Effector memory CD4-positive, alpha-beta T cell (primary cell): Measurements from ENCODE around the gene TNFRSF18.
"Not testable (repeated sequence)": the region's sequence is repeated elsewhere in the genome, so short reads cannot be mapped to it uniquely, and the experiment has no call there.

Source experiments
- DNase-seq, 3 donors: peaks; one replicate each; pipeline ENCODE4 v3.0.0-alpha.2; 2020
- H3K27ac ChIP-seq: 2 replicates; pipeline ENCODE4 v1.7.0; 2013; ENCODE audit warnings: mild to moderate bottlenecking, low read length, moderate library complexity; ENCODE audit not compliant: insufficient read depth, poor library complexity, severe bottlenecking
- H3K27me3 ChIP-seq: replicated peaks from 2 replicates; pipeline ENCODE4 v1.7.0; 2013; ENCODE audit warnings: mild to moderate bottlenecking, low read length; ENCODE audit not compliant: insufficient read depth, control insufficient read depth, poor library complexity, severe bottlenecking
- H3K36me3 ChIP-seq: 2 replicates; pipeline ENCODE4 v1.7.0; 2013; ENCODE audit warnings: mild to moderate bottlenecking, low read length, moderate library complexity; ENCODE audit not compliant: control insufficient read depth, insufficient read depth
- H3K4me1 ChIP-seq: 2 replicates; pipeline ENCODE4 v1.7.0; 2013; ENCODE audit warnings: low read length, mild to moderate bottlenecking; ENCODE audit not compliant: control insufficient read depth, insufficient read depth, poor library complexity, severe bottlenecking
- H3K4me3 ChIP-seq: 2 replicates; pipeline ENCODE4 v1.7.0; 2013; ENCODE audit warnings: low read length, low read depth, mild to moderate bottlenecking; ENCODE audit not compliant: insufficient read depth, poor library complexity, severe bottlenecking
- H3K9me3 ChIP-seq: 2 replicates; pipeline ENCODE4 v1.7.0; 2013; ENCODE audit warnings: mild to moderate bottlenecking, low read length, moderate library complexity; ENCODE audit not compliant: control insufficient read depth

TNFRSF18 gene

GRCh38 chr1:1197551-1198422, 8.6 kb downstream of the TNFRSF18 start:
- no peak overlapping the region for H3K27ac ChIP-seq
- no peak for DNase-seq
- no peaks in the 10 kb centered on the region for H3K36me3 ChIP-seq
- no peaks in the 10 kb centered on the region for H3K27me3 ChIP-seq
- peaks cover 7% of the 10 kb centered on the region for H3K4me1 ChIP-seq
- no peak overlapping the region for H3K4me3 ChIP-seq
- no peaks in the 10 kb centered on the region for H3K9me3 ChIP-seq

GRCh38 chr1:1197188-1197500, 9.2 kb downstream of the TNFRSF18 start:
- Histone ChIP-seq H3K27me3 (no peaks in the 10 kb centered on the region), H3K9me3 (no peaks in the 10 kb centered on the region), H3K4me3 (no peak overlapping the region), H3K36me3 (no peaks in the 10 kb centered on the region), H3K27ac (no peak overlapping the region), H3K4me1 (peaks cover 7% of the 10 kb centered on the region)
- no peak for DNase-seq

- Histone ChIP-seq H3K27ac (no peak overlapping the region), H3K9me3 (no peaks in the 10 kb centered on the region), H3K27me3 (no peaks in the 10 kb centered on the region), H3K4me1 (peaks cover 7% of the 10 kb centered on the region), H3K36me3 (no peaks in the 10 kb centered on the region), H3K4me3 (no peak overlapping the region)
- no peak for DNase-seq
Observed at GRCh38 chr1:1196431-1197187, 9.8 kb downstream of the TNFRSF18 start.

DNA sequence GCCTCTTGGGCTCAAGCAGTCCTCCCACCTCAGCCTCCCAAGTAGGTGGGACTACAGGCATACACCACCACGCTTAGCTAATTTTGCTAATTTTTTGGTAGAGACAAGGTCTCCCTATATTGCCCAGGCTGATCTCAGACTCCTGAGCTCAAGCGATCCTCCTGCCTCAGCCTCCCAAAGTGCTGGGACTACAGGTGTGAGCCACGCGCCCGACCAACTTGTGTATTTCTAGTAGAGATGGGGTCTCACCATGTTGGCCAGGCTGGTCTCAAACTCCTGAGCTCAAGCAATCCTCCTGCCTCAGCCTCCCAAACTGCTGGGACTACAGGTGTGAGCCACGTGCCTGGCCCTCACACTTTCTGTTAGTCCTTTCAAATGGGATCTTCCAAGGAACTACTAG, 10.7 kb downstream of the TNFRSF18 start:
- not testable (repeated sequence) for H3K27me3 ChIP-seq, H3K4me3 ChIP-seq, DNase-seq, H3K27ac ChIP-seq, H3K36me3 ChIP-seq, H3K9me3 ChIP-seq, H3K4me1 ChIP-seq

GRCh38 chr1:1194723-1195122, 11.7 kb downstream of the TNFRSF18 start:
- Histone ChIP-seq H3K9me3 (no peaks in the 10 kb centered on the region), H3K27ac (no peak overlapping the region), H3K4me3 (no peak overlapping the region), H3K27me3 (no peaks in the 10 kb centered on the region), H3K4me1 (no peaks in the 10 kb centered on the region), H3K36me3 (no peaks in the 10 kb centered on the region)
- DNase-seq = no peak

GRCh38 chr1:1191734-1192133, 14.7 kb downstream of the TNFRSF18 start:
- no peaks in the 10 kb centered on the region for H3K36me3 ChIP-seq
- H3K27ac ChIP-seq = no peak overlapping the region
- no peak for DNase-seq
- H3K9me3 ChIP-seq = no peaks in the 10 kb centered on the region
- no peaks in the 10 kb centered on the region for H3K27me3 ChIP-seq
- H3K4me1 ChIP-seq = no peaks in the 10 kb centered on the region
- no peak overlapping the region for H3K4me3 ChIP-seq

GRCh38 chr1:1189111-1189510, 17.3 kb downstream of the TNFRSF18 start:
- H3K36me3 ChIP-seq = no peaks in the 10 kb centered on the region
- no peaks in the 10 kb centered on the region for H3K4me1 ChIP-seq
- no peak overlapping the region for H3K27ac ChIP-seq
- DNase-seq = no peak
- H3K4me3 ChIP-seq = no peak overlapping the region
- no peaks in the 10 kb centered on the region for H3K9me3 ChIP-seq
- H3K27me3 ChIP-seq = no peaks in the 10 kb centered on the region

- H3K36me3 ChIP-seq = no peaks in the 10 kb centered on the region
Observed at GRCh38 chr1:1187938-1188337, 18.5 kb downstream of the TNFRSF18 start.

GRCh38 chr1:1185101-1185765, 21.2 kb downstream of the TNFRSF18 start:
- peaks cover 10% of the 10 kb centered on the region for H3K4me1 ChIP-seq
- H3K27me3 ChIP-seq = no peaks in the 10 kb centered on the region
- H3K4me3 ChIP-seq = no peak overlapping the region
- H3K9me3 ChIP-seq = no peaks in the 10 kb centered on the region
- DNase-seq = no peak
- H3K27ac ChIP-seq = no peak overlapping the region
- no peaks in the 10 kb centered on the region for H3K36me3 ChIP-seq

More at GRCh38 chr1:1187938-1188337, 18.5 kb downstream of the TNFRSF18 start:
- H3K9me3 ChIP-seq = no peaks in the 10 kb centered on the region
- DNase-seq = no peak
- peaks cover 3% of the 10 kb centered on the region for H3K4me1 ChIP-seq
- no peaks in the 10 kb centered on the region for H3K27me3 ChIP-seq
- H3K27ac ChIP-seq = no peak overlapping the region
- H3K4me3 ChIP-seq = no peak overlapping the region
